PC-9 (cell line): Measurements from ENCODE around the gene SUMF1.

Experiments used
- EZH2 ChIP-seq: fragments of 200-600 bp; sonication (generic); IDR thresholded peaks from 2 replicates; pipeline ENCODE4 v1.8.0; 2017; ENCODE audit warnings: antibody characterized with exemption, low read depth
- TF ChIP-seq, protein P1 (sequence below): fragments of 200-600 bp; sonication (generic); conservative IDR thresholded peaks from 2 replicates; pipeline ENCODE4 v1.6.1; 2017; ENCODE audit warnings: mixed run types, antibody characterized with exemption, mild to moderate bottlenecking, moderate library complexity

DNA sequence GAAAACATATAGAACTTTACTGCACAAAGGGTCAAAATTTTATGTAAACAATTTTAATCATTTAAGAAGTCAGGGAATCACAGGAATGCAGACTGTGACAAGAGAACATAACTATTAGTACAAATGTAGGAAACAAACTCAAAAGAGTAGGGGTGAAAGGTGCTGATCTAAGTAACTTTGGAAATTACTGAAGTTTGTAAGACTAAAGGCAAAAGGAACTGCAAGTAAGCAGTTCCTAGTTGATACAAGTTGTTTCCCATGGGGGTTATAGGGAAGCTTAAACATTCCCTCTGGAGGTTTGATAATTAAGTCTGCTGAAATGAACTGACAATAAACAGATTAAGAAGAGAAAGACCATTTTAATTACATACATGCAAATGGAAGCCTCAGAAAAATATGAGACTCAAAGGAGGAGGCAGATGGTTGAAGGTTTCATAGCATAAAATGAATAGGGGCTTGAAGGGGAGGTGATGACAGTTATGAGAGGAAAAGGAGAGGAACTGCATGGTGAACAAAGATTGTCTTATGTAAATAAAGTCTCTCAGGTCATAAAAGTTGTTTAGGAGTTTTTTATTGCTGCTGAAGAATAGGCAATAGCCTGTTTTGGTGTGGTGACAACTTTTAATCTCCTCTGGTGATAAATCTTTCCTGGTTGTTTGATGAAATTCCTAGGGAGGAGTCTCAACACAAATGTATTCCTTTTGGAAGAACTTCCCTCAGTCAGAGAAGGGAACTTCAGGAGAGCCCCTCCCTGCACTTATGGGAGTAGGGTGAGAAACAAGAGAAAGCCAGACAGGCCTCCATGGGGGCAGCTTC lies 146.8 kb downstream of the SUMF1 start:
- TF ChIP-seq, protein P1, sequence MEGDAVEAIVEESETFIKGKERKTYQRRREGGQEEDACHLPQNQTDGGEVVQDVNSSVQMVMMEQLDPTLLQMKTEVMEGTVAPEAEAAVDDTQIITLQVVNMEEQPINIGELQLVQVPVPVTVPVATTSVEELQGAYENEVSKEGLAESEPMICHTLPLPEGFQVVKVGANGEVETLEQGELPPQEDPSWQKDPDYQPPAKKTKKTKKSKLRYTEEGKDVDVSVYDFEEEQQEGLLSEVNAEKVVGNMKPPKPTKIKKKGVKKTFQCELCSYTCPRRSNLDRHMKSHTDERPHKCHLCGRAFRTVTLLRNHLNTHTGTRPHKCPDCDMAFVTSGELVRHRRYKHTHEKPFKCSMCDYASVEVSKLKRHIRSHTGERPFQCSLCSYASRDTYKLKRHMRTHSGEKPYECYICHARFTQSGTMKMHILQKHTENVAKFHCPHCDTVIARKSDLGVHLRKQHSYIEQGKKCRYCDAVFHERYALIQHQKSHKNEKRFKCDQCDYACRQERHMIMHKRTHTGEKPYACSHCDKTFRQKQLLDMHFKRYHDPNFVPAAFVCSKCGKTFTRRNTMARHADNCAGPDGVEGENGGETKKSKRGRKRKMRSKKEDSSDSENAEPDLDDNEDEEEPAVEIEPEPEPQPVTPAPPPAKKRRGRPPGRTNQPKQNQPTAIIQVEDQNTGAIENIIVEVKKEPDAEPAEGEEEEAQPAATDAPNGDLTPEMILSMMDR: no peak
- TF ChIP-seq EZH2: no peak
